Psoas muscle (tissue), 8 donors: Measurements from ENCODE around the gene KCTD16. TPM values are rescaled to one million over a fixed set of nuclear protein-coding genes. Genes with fewer than 3 reads are reported as not detected.

Experiments
- ATAC-seq, 4 donors: fragments of 200-7000 bp; cut with Tn5 transposase; one replicate each; pipeline ENCODE4 v1.9.1; 2020; ENCODE audit warnings: moderate library complexity in 3 of 4, mild to moderate bottlenecking in 2 of 4
- DNase-seq, 2 donors: peaks; one replicate each; pipeline ENCODE4 v3.0.0-alpha.2; 2020
- H3K27ac ChIP-seq: fragments of 200-600 bp; one replicate; pipeline ENCODE4 v1.8.0; 2022
- H3K27me3 ChIP-seq, 3 donors: fragments of 200-600 bp in 1 of 3; one replicate each; pipeline versions ENCODE4 v1.6.1 to v1.8.0; 2013 to 2022; ENCODE audit warnings: low read length in 2 of 3, mild to moderate bottlenecking in 2 of 3, moderate library complexity in 1 of 3; ENCODE audit not compliant: insufficient read depth in 3 of 3
- H3K36me3 ChIP-seq, 2 donors: fragments of 200-600 bp in 1 of 2; one replicate each; pipeline versions ENCODE4 v1.6.1 to v1.8.0; 2013 to 2022; ENCODE audit warnings: low read depth in 1 of 2, mild to moderate bottlenecking in 1 of 2, moderate library complexity in 1 of 2; ENCODE audit not compliant: insufficient read depth in 1 of 2
- H3K4me1 ChIP-seq: fragments of 200-600 bp; one replicate; pipeline ENCODE4 v1.8.0; 2022
- H3K4me3 ChIP-seq: fragments of 200-600 bp; one replicate; pipeline ENCODE4 v1.8.0; 2022; ENCODE audit warnings: mild to moderate bottlenecking
- H3K9me3 ChIP-seq: fragments of 200-600 bp; one replicate; pipeline ENCODE4 v1.8.0; 2022
- CTCF ChIP-seq: fragments of 200-600 bp; IDR thresholded peaks from one replicate; pipeline ENCODE4 v1.8.0; 2022; ENCODE audit warnings: antibody characterized with exemption
- WGBS, 3 donors: extraction: QIAGEN DNeasy Blood & Tissue Kit; methylation state at CpG; one replicate each; pipeline versions ENCODE4 v1.1.6 to v1.1.7; 2013; 5-methylcytosine and 5-hydroxymethylcytosine counted together
- intact Hi-C, 2 donors: fragments of 100-400 bp; cut with DNase I; formaldehyde crosslinking; loops; one replicate each; pipeline versions ENCODE4 v1.11.0 to v1.14.2; 2022
- polyA plus RNA-seq, 3 donors: library from polyadenylated mRNA; stranded (reverse); fragments of 200-250 nt; gene quantifications; one replicate each; pipeline ENCODE4 v1.2.3, GENCODE V29; 2013
- total RNA-seq, 4 donors: library from RNA; stranded (reverse); fragmentation: NEBNext Ultra II Directional in 2 of 4; extraction: Animal tissue kit (Norgen Biotek cat#: 25700) in 2 of 4; gene quantifications; one replicate each; pipeline versions ENCODE4 v1.2.1 to v1.2.4, GENCODE V29; 2021 to 2023
- donor health status: healthy with polysubstance abuse.
- donor health status: DM: no; HTN: no; CAD: no; lungs with moderate emphysema.
- donor health status: Bipolar disorder and iron deficiency.
- donor health status: healthy.
- donor health status: DM: yes; HTN: yes; CAD: no.
- donor health status: DM: no; HTN: no; CAD: no.
- donor health status: DM: no; HTN: no; CAD: no.
- donor health status: DM: yes; HTN: yes; CAD: no.

KCTD16 gene
- total and polyA plus RNA-seq, 7 donors = 0.01 to 0.04 (median 0.01) TPM; not detected in 4

DNA sequence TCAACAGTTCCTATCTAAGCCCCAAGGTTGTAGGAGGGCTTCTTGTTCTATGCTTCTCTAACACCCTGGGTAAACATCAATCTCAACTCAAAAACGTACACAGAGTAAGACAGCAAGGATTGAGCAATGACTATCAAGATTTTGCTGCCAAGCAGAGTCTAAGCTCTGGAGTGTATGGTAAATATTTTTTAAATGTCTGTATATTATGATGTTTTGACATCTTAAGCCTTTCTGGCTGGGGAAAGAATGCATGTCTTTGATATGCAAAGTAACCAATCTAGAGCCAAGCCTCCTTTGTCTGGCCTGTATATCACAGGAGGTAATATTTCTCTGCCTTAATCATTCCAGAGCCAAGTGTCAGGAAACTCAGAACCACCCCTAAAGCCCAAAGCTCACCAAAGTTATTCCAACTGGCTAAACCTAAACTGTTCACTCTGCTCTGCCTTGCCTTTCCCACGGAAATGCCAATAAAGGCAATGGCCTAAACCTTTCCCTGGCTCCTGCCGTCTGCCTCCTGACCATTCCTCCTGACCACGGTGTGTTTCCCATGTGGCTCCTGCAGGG lies 45.4 kb upstream of the KCTD16 start:
- no peak for TF ChIP-seq CTCF
- H3K4me3 ChIP-seq = no peak overlapping the region
- H3K9me3 ChIP-seq = no peaks in the 10 kb centered on the region
- DNase-seq (no peak), ATAC-seq (no peak)
- H3K4me1 ChIP-seq = no peaks in the 10 kb centered on the region
- H3K27me3 ChIP-seq = no peaks in the 10 kb centered on the region
- H3K36me3 ChIP-seq = no peaks in the 10 kb centered on the region
- no peak overlapping the region for H3K27ac ChIP-seq
- WGBS, 3 donors = 61 to 74% (median 67%) methylated on average over 4 of the region's 4 CpGs
- intact Hi-C loops = no loop called here

- Histone ChIP-seq H3K4me3 (no peak overlapping the region), H3K27ac (no peak overlapping the region), H3K4me1 (no peaks in the 10 kb centered on the region), H3K27me3 (no peaks in the 10 kb centered on the region), H3K9me3 (no peaks in the 10 kb centered on the region), H3K36me3 (no peaks in the 10 kb centered on the region)
- intact Hi-C loops = no loop called here
- DNase-seq (no peak), ATAC-seq (no peak)
- 83 to 94% (median 84%) methylated on average over 4 of the region's 4 CpGs for WGBS, 3 donors
- TF ChIP-seq CTCF = no peak
Measured at GRCh38 chr5:144126707-144127106, 44.0 kb upstream of the KCTD16 start.

DNA sequence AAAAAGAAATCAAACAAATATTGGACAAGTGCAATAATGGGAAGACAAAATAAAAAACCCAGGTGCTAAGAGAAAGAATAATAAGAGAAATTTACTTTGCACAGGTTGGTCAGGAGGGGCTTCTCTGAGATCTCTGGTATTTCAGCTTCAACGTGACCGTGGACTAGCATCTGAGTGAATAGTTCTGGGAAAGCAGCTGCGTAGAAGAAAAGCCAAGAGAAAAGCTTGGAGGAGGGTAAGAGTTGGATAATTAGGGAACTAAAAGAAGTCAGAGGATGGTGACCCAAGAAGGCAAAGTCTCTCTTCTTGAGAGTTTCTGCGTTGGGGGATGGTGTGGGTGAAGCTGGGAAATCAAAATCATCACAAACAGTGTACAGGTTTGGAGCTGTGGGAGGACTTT lies 41.8 kb upstream of the KCTD16 start:
- TF ChIP-seq CTCF = no peak
- Histone ChIP-seq H3K27ac (no peak overlapping the region), H3K36me3 (no peaks in the 10 kb centered on the region), H3K27me3 (no peaks in the 10 kb centered on the region), H3K9me3 (no peaks in the 10 kb centered on the region), H3K4me3 (no peak overlapping the region), H3K4me1 (no peaks in the 10 kb centered on the region)
- ATAC-seq = no peak
- DNase-seq = no peak
- 60 to 68% (median 61%) methylated on average over 3 to 4 of the region's 4 CpGs for WGBS, 3 donors
- intact Hi-C loops = no loop called here

DNA sequence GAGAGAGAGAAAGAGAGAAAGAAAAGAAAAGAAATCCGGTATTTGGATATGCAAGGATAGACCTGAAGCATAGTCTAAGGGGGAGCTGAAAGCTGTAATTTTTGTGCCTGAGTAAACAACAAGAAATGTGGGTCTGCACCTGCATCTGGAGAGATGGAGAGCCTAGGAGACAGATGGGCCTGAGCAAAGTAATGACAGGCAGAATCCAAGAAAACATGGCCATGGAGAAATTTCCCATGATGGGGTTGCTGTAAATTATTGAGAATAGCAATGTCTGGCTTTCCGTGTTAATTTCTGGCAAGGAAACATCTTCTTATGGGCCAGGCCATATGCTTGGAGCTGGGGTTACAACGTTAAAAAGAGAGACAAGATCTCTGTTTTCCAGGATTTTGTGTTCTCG lies 40.4 kb upstream of the KCTD16 start:
- DNase-seq = no peak
- intact Hi-C loops = no loop called here
- Histone ChIP-seq H3K9me3 (no peaks in the 10 kb centered on the region), H3K36me3 (no peaks in the 10 kb centered on the region), H3K4me3 (no peak overlapping the region), H3K4me1 (no peaks in the 10 kb centered on the region), H3K27ac (no peak overlapping the region), H3K27me3 (no peaks in the 10 kb centered on the region)
- no peak for TF ChIP-seq CTCF
- ATAC-seq = no peak
- 61 to 68% (median 63%) methylated on average over 4 of the region's 4 CpGs for WGBS, 3 donors

DNA sequence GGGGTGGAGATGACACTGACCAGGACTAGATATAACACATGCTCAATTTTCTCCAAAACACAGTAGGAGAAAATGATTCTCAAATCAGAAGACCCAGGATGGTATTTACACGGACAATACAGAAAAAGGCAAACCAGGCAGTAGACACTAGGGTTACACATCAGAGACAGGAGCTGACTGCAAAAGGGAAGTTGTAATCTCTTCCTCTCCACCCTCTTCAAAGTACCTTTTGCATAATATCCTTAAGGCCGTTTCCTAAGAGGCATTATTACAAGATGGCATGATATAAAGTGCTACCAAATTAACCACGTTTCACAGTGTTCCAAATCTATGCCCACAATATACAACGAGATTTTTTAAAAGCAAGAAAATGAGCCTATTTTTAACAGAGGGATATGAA lies 39.4 kb upstream of the KCTD16 start:
- no peak for TF ChIP-seq CTCF
- no peaks in the 10 kb centered on the region for H3K36me3 ChIP-seq
- no peaks in the 10 kb centered on the region for H3K4me1 ChIP-seq
- H3K4me3 ChIP-seq = no peak overlapping the region
- H3K27me3 ChIP-seq = no peaks in the 10 kb centered on the region
- H3K9me3 ChIP-seq = no peaks in the 10 kb centered on the region
- intact Hi-C loops = no loop called here
- ATAC-seq (no peak), DNase-seq (no peak)
- WGBS, 3 donors = 75 to 82% (median 77%) methylated on average over 4 of the region's 4 CpGs
- H3K27ac ChIP-seq = no peak overlapping the region
